Measurements from ENCODE around the gene CHAT.
"Not testable (repeated sequence)": the region's sequence is repeated elsewhere in the genome, so short reads cannot be mapped to it uniquely, and the experiment has no call there.

CHAT gene

DNA sequence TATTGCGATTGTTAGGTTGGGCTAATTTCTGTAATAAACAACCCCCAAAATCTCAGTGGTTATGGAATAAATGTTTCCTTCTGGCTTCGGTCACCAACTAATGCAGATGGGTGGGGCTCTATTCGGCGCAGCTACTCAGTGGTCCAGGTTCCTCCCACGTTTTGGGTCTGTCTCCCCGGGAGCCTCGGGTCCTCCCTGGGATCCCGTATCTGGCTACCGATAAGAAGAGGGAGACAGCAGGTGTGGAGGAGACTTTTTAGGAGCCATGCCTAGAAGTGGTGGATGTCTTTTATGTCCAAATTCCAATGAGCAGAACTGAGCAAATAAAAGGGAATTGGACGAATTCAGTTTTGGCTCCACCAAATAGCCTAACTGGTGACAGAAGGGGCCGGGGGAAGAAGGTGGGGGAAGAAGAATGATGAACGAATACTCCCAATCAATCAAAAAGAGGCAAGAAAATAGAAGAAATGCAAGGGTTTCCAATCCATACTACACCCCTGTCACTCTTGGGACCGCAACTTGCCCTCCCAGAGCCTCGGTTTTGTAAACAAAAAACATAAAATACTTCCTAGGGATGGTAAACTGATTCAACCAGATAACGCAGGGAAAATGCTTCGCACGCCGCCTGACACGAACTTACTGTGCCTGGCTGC, 65.1 kb downstream of the CHAT start:
- in situ Hi-C loops (cut with MboI; ENCODE audit: low sequenced_read_pairs) = no loop called here

GRCh38 chr10:49679480-49679893, 65.7 kb downstream of the CHAT start, which contains the start of gene C10orf53:
TSS of gene C10orf53 (plus strand) at chr10:49679651. CDS start at chr10:49679698, 47 bp downstream.
- in situ Hi-C loops (cut with MboI; ENCODE audit: low sequenced_read_pairs) = no loop called here

- in situ Hi-C loops (cut with MboI; ENCODE audit: low sequenced_read_pairs) = not testable (repeated sequence)
These were observed 68.6 kb downstream of the CHAT start for GRCh38 chr10:49682449-49682848.

DNA sequence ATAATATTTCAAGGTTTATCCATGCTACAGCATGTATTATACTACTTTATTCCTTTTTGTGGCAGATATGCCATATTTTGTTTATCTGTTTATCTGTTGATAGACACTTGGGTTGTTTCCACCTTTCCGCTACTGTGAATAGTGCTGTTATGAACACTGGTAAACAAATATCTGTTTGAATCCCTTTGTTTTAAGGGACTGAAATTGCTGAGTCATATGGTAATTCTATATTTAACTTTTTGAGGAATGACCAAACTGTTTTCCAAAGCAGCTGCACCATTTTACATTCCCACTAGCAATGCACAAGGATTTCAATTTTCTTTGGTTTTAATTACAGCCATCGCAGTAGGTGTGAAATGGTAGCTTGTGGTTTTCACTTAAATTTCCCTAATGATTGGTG, 69.0 kb downstream of the CHAT start:
- in situ Hi-C loops (cut with MboI; ENCODE audit: low sequenced_read_pairs) = no loop called here

- in situ Hi-C loops (cut with MboI; ENCODE audit: low sequenced_read_pairs) = no loop called here
These were observed 72.8 kb downstream of the CHAT start for GRCh38 chr10:49686651-49687050.

DNA sequence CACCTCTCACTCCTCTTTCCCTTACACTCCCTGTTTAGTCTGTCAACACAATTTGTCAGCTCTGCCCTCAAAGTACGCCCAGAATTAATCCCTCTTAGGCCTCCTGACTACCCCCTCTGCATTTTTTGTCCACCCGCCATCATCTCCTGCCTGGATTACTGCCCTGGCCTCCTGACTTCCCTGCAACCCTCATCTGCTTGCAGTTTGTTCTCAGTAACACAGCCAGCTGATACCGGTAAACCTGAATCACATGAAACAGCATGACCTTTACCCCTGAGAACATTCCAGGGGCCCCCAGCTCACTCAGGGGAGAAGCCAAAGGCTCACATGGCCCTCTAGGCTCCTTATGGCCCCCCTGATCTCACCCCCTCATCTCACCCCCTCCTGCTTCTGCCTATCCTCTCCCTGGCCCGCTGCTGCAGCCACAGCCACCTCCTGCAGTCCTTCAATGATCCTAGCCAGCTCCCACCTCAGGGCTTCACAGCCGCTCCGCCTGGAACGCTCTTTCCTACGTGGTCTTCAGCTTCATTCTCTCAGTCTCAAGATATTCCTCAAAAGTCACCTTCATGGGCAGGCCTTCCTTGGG, 74.5 kb downstream of the CHAT start:
- in situ Hi-C loops (cut with MboI; ENCODE audit: low sequenced_read_pairs) = no loop called here

DNA sequence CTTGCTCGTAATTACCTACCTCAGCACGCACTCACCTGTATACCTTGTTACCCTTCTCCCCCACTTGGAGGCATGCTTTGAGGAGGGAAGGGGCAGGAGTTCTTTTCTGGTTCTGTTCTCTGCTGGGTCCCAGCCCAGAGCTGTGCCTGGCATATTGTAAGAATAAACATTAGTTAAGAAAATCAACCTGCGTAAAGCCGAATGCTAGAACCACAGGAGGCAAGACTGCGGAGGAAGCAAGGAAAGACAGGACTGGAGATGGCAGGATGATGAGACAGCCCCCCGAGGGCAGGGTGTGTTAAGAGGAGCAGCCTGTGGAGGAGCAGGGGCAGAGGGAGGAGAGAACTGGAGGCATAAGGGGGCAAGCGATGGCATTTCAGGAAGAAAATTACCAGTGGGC, 75.1 kb downstream of the CHAT start:
- in situ Hi-C loops (cut with MboI; ENCODE audit: low sequenced_read_pairs) = no loop called here

DNA sequence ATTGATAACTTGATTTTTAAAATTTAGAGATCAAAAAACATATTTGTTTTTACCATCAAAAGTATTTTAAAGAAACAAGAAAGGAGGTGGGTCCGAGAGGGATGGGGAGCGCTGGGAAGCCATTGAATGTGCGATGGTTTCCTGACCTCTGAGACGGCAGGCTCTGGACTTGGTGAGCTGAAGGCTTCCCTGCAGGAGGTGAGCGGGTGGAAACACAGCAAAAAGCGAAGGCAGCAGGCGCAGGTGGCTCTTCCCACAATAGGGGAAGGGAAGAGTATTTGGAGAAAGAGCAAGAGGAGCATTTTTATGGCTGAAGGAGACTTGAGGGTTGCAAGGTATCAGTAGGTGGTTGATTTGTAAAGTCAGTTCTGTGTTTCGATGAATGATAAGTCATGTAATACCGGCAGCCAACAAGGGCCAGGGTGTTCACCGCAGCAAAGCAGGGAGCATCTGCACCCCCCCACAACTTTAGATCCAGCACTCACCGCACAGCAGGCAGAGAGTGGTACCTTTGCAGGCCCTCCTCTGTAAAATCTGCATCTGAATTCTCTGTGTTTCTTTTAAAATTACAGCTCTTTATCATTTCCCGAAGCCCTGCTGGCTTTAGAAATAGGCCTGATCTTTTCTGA, 76.2 kb downstream of the CHAT start:
- in situ Hi-C loops (cut with MboI; ENCODE audit: low sequenced_read_pairs) = no loop called here

- in situ Hi-C loops (cut with MboI; ENCODE audit: low sequenced_read_pairs) = no loop called here
These were observed 77.0 kb downstream of the CHAT start for GRCh38 chr10:49690698-49691356.

- in situ Hi-C loops (cut with MboI; ENCODE audit: low sequenced_read_pairs) = no loop called here
These were observed 77.8 kb downstream of the CHAT start for GRCh38 chr10:49691588-49691987.

- in situ Hi-C loops (cut with MboI; ENCODE audit: low sequenced_read_pairs) = no loop called here
These were observed 80.6 kb downstream of the CHAT start for GRCh38 chr10:49694466-49694865.

GRCh38 chr10:49696311-49696710, 82.5 kb downstream of the CHAT start:
- in situ Hi-C loops (cut with MboI; ENCODE audit: low sequenced_read_pairs) = no loop called here

DNA sequence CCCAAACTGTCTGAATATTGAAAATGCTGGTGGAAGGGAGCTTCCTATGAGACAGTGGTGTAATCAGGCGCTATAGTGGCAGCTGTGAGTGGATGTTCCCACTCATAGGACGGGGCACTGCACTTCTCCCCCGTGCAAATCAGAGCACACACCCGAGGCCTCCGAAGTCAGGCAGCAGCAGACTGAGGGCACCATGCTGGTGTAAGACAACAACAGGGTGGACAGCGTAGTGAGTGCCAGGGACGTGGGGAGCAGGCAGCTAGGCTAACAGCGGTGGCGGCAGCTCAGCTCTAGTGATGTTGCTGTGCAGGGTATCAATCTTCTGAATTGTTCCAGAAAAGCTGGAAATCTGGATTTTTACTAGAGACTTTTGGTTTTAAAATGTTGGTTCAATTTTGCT, 84.8 kb downstream of the CHAT start:
- in situ Hi-C loops (cut with MboI; ENCODE audit: low sequenced_read_pairs) = no loop called here

GRCh38 chr10:49700211-49700610, 86.4 kb downstream of the CHAT start:
- in situ Hi-C loops (cut with MboI; ENCODE audit: low sequenced_read_pairs) = no loop called here

GRCh38 chr10:49700997-49701396, 87.2 kb downstream of the CHAT start:
- in situ Hi-C loops (cut with MboI; ENCODE audit: low sequenced_read_pairs) = no loop called here

DNA sequence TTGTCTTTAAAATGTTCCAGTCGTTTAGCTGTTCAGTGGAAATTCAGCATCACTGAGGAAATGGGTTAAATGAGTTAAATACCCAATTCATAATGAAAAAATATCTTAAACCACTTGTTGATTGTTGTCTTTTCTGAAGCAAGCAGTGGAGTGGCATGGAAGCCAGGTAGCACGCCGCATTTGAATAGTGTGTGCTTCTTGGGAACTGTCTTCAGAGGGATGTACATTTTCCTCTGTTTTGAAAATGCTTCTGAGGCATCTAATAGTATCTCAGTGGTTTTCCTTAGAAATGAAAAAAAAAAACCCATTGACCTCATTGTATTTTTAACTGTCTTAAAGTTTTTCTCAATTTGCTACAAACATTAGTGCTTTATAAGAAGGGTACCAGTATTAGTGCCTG, 93.7 kb downstream of the CHAT start:
- in situ Hi-C loops (cut with MboI; ENCODE audit: low sequenced_read_pairs) = no loop called here

GRCh38 chr10:49709934-49710333, 96.1 kb downstream of the CHAT start:
- in situ Hi-C loops (cut with MboI; ENCODE audit: low sequenced_read_pairs) = no loop called here

DNA sequence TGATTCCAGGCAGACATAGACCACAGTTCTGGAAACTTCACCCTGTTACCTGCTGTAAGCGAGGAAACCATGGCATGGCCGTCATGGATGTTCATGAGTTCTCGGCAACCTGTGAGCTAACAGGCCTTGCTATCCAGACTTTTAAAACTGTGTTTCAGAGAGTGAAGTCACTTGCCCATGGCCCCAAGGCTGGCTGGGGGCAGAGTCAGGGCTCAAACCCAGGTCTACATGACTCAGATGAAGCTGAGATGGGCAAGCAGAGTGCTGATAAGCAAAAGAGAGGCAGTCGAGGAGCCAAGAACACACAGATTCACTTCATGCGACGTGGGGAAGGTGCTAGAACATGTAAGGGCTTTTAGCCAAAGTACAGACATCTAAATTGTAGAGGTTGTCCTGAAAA, 97.1 kb downstream of the CHAT start:
- in situ Hi-C loops (cut with MboI; ENCODE audit: low sequenced_read_pairs) = no loop called here

DNA sequence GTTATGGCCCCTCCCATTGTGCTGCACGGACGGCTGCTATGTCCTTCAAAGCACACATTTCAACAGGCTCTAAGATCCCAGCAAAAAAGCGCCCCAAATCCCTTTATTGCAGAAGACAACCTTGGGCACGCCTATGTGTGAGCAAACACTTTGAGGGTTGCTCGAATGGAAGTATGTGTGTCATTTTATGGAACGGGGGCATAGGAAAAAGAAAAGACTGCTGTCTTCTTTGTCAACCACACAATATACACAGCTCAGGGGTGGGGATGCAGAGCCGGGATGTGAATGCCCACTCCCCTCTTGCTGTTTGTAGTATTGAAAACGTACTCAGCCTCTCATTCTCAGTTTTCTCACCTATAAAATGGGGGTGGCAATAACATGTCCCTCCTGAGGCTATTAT, 97.6 kb downstream of the CHAT start:
- in situ Hi-C loops (cut with MboI; ENCODE audit: low sequenced_read_pairs) = no loop called here

- in situ Hi-C loops (cut with MboI; ENCODE audit: low sequenced_read_pairs) = no loop called here
These were observed 99.4 kb downstream of the CHAT start for GRCh38 chr10:49713266-49713665.

Data from HL-60/S4 treated with phorbol 12-myristate 13-acetate at 8.2 ng/mL for 4 days and 3 days (cell line).